Vagina (tissue), 2 donors: ENCODE measurements around the gene ATF5. TPM values are rescaled to one million over a fixed set of nuclear protein-coding genes. Genes with fewer than 3 reads are reported as not detected.
"Not testable (repeated sequence)": the region's sequence is repeated elsewhere in the genome, so short reads cannot be mapped to it uniquely, and the experiment has no call there.

ENCODE experiments used
- DNase-seq, 2 donors: peaks; one replicate each; pipeline ENCODE4 v3.0.0-alpha.2; 2017; ENCODE audit errors: extremely low spot score in 2 of 2
- H3K27ac ChIP-seq: fragments of 200-600 bp; sonication (generic); one replicate; pipeline ENCODE4 v1.5.1; 2019
- H3K27me3 ChIP-seq: fragments of 200-600 bp; sonication (generic); one replicate; pipeline ENCODE4 v1.5.1; 2019
- H3K36me3 ChIP-seq, 2 donors: fragments of 200-600 bp; sonication (generic); one replicate each; pipeline ENCODE4 v1.5.1; 2017 to 2019
- H3K4me1 ChIP-seq: fragments of 200-600 bp; sonication (generic); one replicate; pipeline ENCODE4 v1.5.1; 2019
- H3K4me3 ChIP-seq, 2 donors: fragments of 200-600 bp; sonication (generic); 1 replicate in 1 of 2; 2 replicates in 1 of 2; pipeline ENCODE4 v1.5.1; 2016 to 2019
- H3K9me3 ChIP-seq: fragments of 200-600 bp; sonication (generic); one replicate; pipeline ENCODE4 v1.5.1; 2019
- CTCF ChIP-seq, 3 experiments: fragments of 450-650 bp in 2 of 3; fragments of 200-600 bp in 1 of 3; sonication (generic) in 1 of 3; IDR thresholded peaks; one replicate each; pipeline ENCODE4 v1.5.1; 2017 to 2019; ENCODE audit warnings: antibody characterized with exemption in 3 of 3, mild to moderate bottlenecking in 2 of 3, moderate library complexity in 2 of 3
- POLR2A ChIP-seq, 2 donors: fragments of 450-650 bp; IDR thresholded peaks; one replicate each; pipeline ENCODE4 v1.6.1; 2017; ENCODE audit warnings: antibody characterized with exemption in 2 of 2, mild to moderate bottlenecking in 2 of 2, moderate library complexity in 2 of 2
- POLR2AphosphoS5 ChIP-seq, 2 donors: sonication (generic); formaldehyde crosslinking; IDR thresholded peaks; one replicate each; pipeline ENCODE4 v1.9.0; 2017; ENCODE audit warnings: antibody characterized with exemption in 2 of 2, mild to moderate bottlenecking in 2 of 2, low read depth in 1 of 2; ENCODE audit not compliant: insufficient read depth in 1 of 2
- intact Hi-C: fragments of 100-400 bp; cut with DNase I; formaldehyde crosslinking; loops from one replicate; pipeline ENCODE4 v1.15.1; 2023
- total RNA-seq: library from RNA; depleted of rRNA; stranded (reverse); fragments of >200 nt; gene quantifications from one replicate; pipeline ENCODE4 v1.2.3, GENCODE V29; 2016

Gene ATF5
- total RNA-seq, 1 donor from 2014 or later = 5.6 TPM

- TF ChIP-seq POLR2AphosphoS5 (IDR thresholded peaks at IDR 0.05; ENCODE audit: insufficient read depth in 1 of 2, low read depth in 1 of 2) = no peak
- no peak for TF ChIP-seq POLR2A (IDR thresholded peaks at IDR 0.05)
- H3K4me1 ChIP-seq = peaks cover 9% of the 10 kb centered on the region
- no peak for DNase-seq
- H3K9me3 ChIP-seq = no peaks in the 10 kb centered on the region
- H3K4me3 ChIP-seq = no peak overlapping the region
- intact Hi-C loops = loop anchor here (5.0 kb wide), 1 partner anchor 44 kb away; no protein-coding TSS in a partner anchor
- no peak overlapping the region for H3K27ac ChIP-seq
- no peaks in the 10 kb centered on the region for H3K27me3 ChIP-seq
- no peaks in the 10 kb centered on the region for H3K36me3 ChIP-seq
Measured at GRCh38 chr19:49938662-49939061, 9.7 kb downstream of the ATF5 start.

- TF ChIP-seq POLR2A (IDR thresholded peaks at IDR 0.05) (no peak), CTCF (IDR thresholded peaks at IDR 0.05) (no peak), POLR2AphosphoS5 (IDR thresholded peaks at IDR 0.05; ENCODE audit: insufficient read depth in 1 of 2, low read depth in 1 of 2) (no peak)
- intact Hi-C loops = loop anchor here (5.0 kb wide), 1 partner anchor 42 kb away; no protein-coding TSS in a partner anchor
- no peak for DNase-seq
- H3K27me3 ChIP-seq = no peaks in the 10 kb centered on the region
- H3K27ac ChIP-seq = no peak overlapping the region
- peaks cover 9% of the 10 kb centered on the region for H3K4me1 ChIP-seq
- H3K4me3 ChIP-seq = no peak overlapping the region
- no peaks in the 10 kb centered on the region for H3K9me3 ChIP-seq
- H3K36me3 ChIP-seq = no peaks in the 10 kb centered on the region
Measured at GRCh38 chr19:49939721-49940481, 10.9 kb downstream of the ATF5 start.

GRCh38 chr19:49940482-49940791 is 11.4 kb downstream of the ATF5 start:
- intact Hi-C loops = no loop called here
- Histone ChIP-seq H3K27ac (no peak overlapping the region), H3K27me3 (no peaks in the 10 kb centered on the region), H3K4me3 (no peak overlapping the region), H3K36me3 (no peaks in the 10 kb centered on the region), H3K9me3 (no peaks in the 10 kb centered on the region), H3K4me1 (peaks cover 9% of the 10 kb centered on the region)
- DNase-seq = no peak
- TF ChIP-seq CTCF (IDR thresholded peaks at IDR 0.05) = no peak
- no peak for TF ChIP-seq POLR2A (IDR thresholded peaks at IDR 0.05)
- TF ChIP-seq POLR2AphosphoS5 (IDR thresholded peaks at IDR 0.05; ENCODE audit: insufficient read depth in 1 of 2, low read depth in 1 of 2) = no peak

GRCh38 chr19:49944567-49944966 is 15.6 kb downstream of the ATF5 start:
- H3K4me3 ChIP-seq, H3K36me3 ChIP-seq, H3K27me3 ChIP-seq, intact Hi-C loops, DNase-seq, H3K9me3 ChIP-seq, H3K4me1 ChIP-seq, H3K27ac ChIP-seq: not testable (repeated sequence)

GRCh38 chr19:49946415-49946814 is 17.4 kb downstream of the ATF5 start:
- TF ChIP-seq POLR2AphosphoS5 (IDR thresholded peaks at IDR 0.05; ENCODE audit: insufficient read depth in 1 of 2, low read depth in 1 of 2) (no peak), POLR2A (IDR thresholded peaks at IDR 0.05) (no peak), CTCF (IDR thresholded peaks at IDR 0.05) (no peak)
- Histone ChIP-seq H3K27ac (no peak overlapping the region), H3K4me3 (no peak overlapping the region), H3K36me3 (no peaks in the 10 kb centered on the region), H3K27me3 (no peaks in the 10 kb centered on the region), H3K9me3 (no peaks in the 10 kb centered on the region), H3K4me1 (no peaks in the 10 kb centered on the region)
- intact Hi-C loops = no loop called here
- DNase-seq = no peak

GRCh38 chr19:49949742-49950589 is 21.0 kb downstream of the ATF5 start:
- H3K27me3 ChIP-seq = no peaks in the 10 kb centered on the region
- TF ChIP-seq POLR2A (IDR thresholded peaks at IDR 0.05) = no peak
- no peaks in the 10 kb centered on the region for H3K9me3 ChIP-seq
- H3K4me1 ChIP-seq = no peaks in the 10 kb centered on the region
- H3K4me3 ChIP-seq = no peak overlapping the region
- H3K27ac ChIP-seq = no peak overlapping the region
- H3K36me3 ChIP-seq = no peaks in the 10 kb centered on the region
- intact Hi-C loops = no loop called here
- no peak for DNase-seq
